ENCODE measurements around the gene ALS2. TPM values are rescaled to one million over a fixed set of nuclear protein-coding genes. Genes with fewer than 3 reads are reported as not detected.
A peak's percentile ranks its signal among the peaks of the same experiment; 100 is the strongest.

The ALS2 gene
- total RNA-seq, 1 experiment from 2014 or later: 56.1 TPM

GRCh38 chr2:201709049-201709448, 71.7 kb downstream of the ALS2 start:
- no TSS peak for BruUV-seq (replicated peaks)
- CTCF ChIA-PET: no interaction called here
- H3K9me3 ChIP-seq (ENCODE audit: low read depth, low read length, poor library complexity, severe bottlenecking): no peaks in the 10 kb centered on the region
- DNase-seq (ENCODE audit: low spot score): no peak
- H3K27me3 ChIP-seq (replicated peaks; ENCODE audit: insufficient read depth, low read depth, low read length, poor library complexity): no peaks in the 10 kb centered on the region
- peaks cover 43% of the 10 kb centered on the region for H3K4me1 ChIP-seq (ENCODE audit: insufficient read depth, low read length, poor library complexity, severe bottlenecking)
- TF ChIP-seq CTCF (conservative IDR thresholded peaks at IDR 0.05; ENCODE audit: low read depth, low read length): no peak
- no peak for TF ChIP-seq EZH2 (IDR thresholded peaks at IDR 0.05; ENCODE audit: borderline replicate concordance, low read depth, low read length, poor library complexity, severe bottlenecking)
- no peak overlapping the region for H3K27ac ChIP-seq (ENCODE audit: low read depth, low read length, poor library complexity, severe bottlenecking)
- POLR2A ChIA-PET (ENCODE audit: low non-redundant PET): no interaction called here
- intact Hi-C loops (cut with micrococcal nuclease; ENCODE audit: unreplicated experiment): no loop called here
- H3K4me3 ChIP-seq (ENCODE audit: low read depth, low read length, poor library complexity, severe bottlenecking): no peak overlapping the region
- peaks cover 35% of the 10 kb centered on the region for H3K36me3 ChIP-seq (ENCODE audit: insufficient read depth, low read length, poor library complexity, severe bottlenecking)

- peak overlapping the region; percentile 56 for H3K27ac ChIP-seq (ENCODE audit: low read depth, low read length, poor library complexity, severe bottlenecking)
- H3K9me3 ChIP-seq (ENCODE audit: low read depth, low read length, poor library complexity, severe bottlenecking): no peaks in the 10 kb centered on the region
- intact Hi-C loops (cut with micrococcal nuclease; ENCODE audit: unreplicated experiment): no loop called here
- TF ChIP-seq CTCF (conservative IDR thresholded peaks at IDR 0.05; ENCODE audit: low read depth, low read length) (peak; percentile 55), EZH2 (IDR thresholded peaks at IDR 0.05; ENCODE audit: borderline replicate concordance, low read depth, low read length, poor library complexity, severe bottlenecking) (no peak)
- ChIA-PET POLR2A (ENCODE audit: low non-redundant PET) (no interaction called here), CTCF (no interaction called here)
- H3K27me3 ChIP-seq (replicated peaks; ENCODE audit: insufficient read depth, low read depth, low read length, poor library complexity): no peaks in the 10 kb centered on the region
- peak; percentile 63 for DNase-seq (ENCODE audit: low spot score)
- H3K4me1 ChIP-seq (ENCODE audit: insufficient read depth, low read length, poor library complexity, severe bottlenecking): peaks cover 43% of the 10 kb centered on the region
- H3K36me3 ChIP-seq (ENCODE audit: insufficient read depth, low read length, poor library complexity, severe bottlenecking): peaks cover 38% of the 10 kb centered on the region
- no TSS peak for BruUV-seq (replicated peaks)
- no peak overlapping the region for H3K4me3 ChIP-seq (ENCODE audit: low read depth, low read length, poor library complexity, severe bottlenecking)
Measured at GRCh38 chr2:201707753-201708152, 73.0 kb downstream of the ALS2 start.

- ChIA-PET POLR2A (ENCODE audit: low non-redundant PET) (no interaction called here), CTCF (interaction anchor here (0.6 kb wide), 1 partner anchor 41 kb away, joined by 4 read pairs; no protein-coding TSS in a partner anchor)
- peak overlapping the region; percentile 56 for H3K27ac ChIP-seq (ENCODE audit: low read depth, low read length, poor library complexity, severe bottlenecking)
- no peak for DNase-seq (ENCODE audit: low spot score)
- H3K9me3 ChIP-seq (ENCODE audit: low read depth, low read length, poor library complexity, severe bottlenecking): no peaks in the 10 kb centered on the region
- peaks cover 44% of the 10 kb centered on the region for H3K36me3 ChIP-seq (ENCODE audit: insufficient read depth, low read length, poor library complexity, severe bottlenecking)
- no peaks in the 10 kb centered on the region for H3K27me3 ChIP-seq (replicated peaks; ENCODE audit: insufficient read depth, low read depth, low read length, poor library complexity)
- TF ChIP-seq CTCF (conservative IDR thresholded peaks at IDR 0.05; ENCODE audit: low read depth, low read length) (no peak), EZH2 (IDR thresholded peaks at IDR 0.05; ENCODE audit: borderline replicate concordance, low read depth, low read length, poor library complexity, severe bottlenecking) (no peak)
- no TSS peak for BruUV-seq (replicated peaks)
- H3K4me3 ChIP-seq (ENCODE audit: low read depth, low read length, poor library complexity, severe bottlenecking): no peak overlapping the region
- intact Hi-C loops (cut with micrococcal nuclease; ENCODE audit: unreplicated experiment): no loop called here
- peaks cover 36% of the 10 kb centered on the region for H3K4me1 ChIP-seq (ENCODE audit: insufficient read depth, low read length, poor library complexity, severe bottlenecking)
Measured at GRCh38 chr2:201707142-201707541, 73.6 kb downstream of the ALS2 start.

Measured in A673 (cell line).